Keratinocyte (primary cell): Measurements from ENCODE around the gene TBC1D28.
"Not testable (repeated sequence)": the region's sequence is repeated elsewhere in the genome, so short reads cannot be mapped to it uniquely, and the experiment has no call there.

ENCODE experiments used
- CTCF ChIP-seq, 3 experiments: IDR thresholded peaks in 1 of 3; conservative IDR thresholded peaks in 1 of 3; optimal IDR thresholded peaks in 1 of 3; 2 replicates in 2 of 3; 3 replicates in 1 of 3; pipeline versions ENCODE3 to v1.5.1; 2011; ENCODE audit warnings: low read length in 3 of 3, mild to moderate bottlenecking in 3 of 3, moderate library complexity in 2 of 3, control low read depth in 1 of 3, inconsistent platforms in 1 of 3; ENCODE audit not compliant: insufficient read depth in 2 of 3; ENCODE audit errors: extremely low read depth in 1 of 3
- EZH2 ChIP-seq: IDR thresholded peaks from one replicate; pipeline ENCODE4 v1.6.1; 2012; ENCODE audit warnings: inconsistent platforms, mild to moderate bottlenecking, low read length, moderate library complexity

- TF ChIP-seq EZH2; CTCF (optimal IDR thresholded peaks at IDR 0.05 in 1 of 3, IDR thresholded peaks at IDR 0.05 in 1 of 3, conservative IDR thresholded peaks at IDR 0.05 in 1 of 3; ENCODE audit: extremely low read depth in 1 of 3, insufficient read depth in 2 of 3, low read length in 3 of 3): not testable (repeated sequence)
Measured at GRCh38 chr17:18613016-18613415, 31.2 kb downstream of the TBC1D28 start.
